Measurements from ENCODE around the gene GFOD1. TPM values are rescaled to one million over a fixed set of nuclear protein-coding genes. Genes with fewer than 3 reads are reported as not detected.

GFOD1 gene
- polyA plus RNA-seq, 1 of the 3 experiments (the other 2 are of a cell fraction): 1.6 TPM

DNA sequence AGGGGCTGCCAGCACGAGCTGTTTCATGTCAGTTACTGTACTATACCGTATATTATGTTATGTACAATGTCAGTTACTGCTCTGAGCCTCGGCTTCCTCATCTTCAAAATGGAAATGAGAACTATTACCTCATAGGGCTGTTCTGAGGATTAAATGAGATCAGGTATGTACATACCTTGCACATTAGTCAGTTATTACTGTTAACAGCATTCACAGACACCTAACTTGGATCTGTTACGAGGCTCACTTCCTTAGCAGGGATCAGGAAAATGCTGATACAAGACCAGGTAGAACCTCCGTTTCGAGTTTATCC is 89.4 kb downstream of the GFOD1 start:
- H3K4me2 ChIP-seq: no peak overlapping the region
- H3K27me3 ChIP-seq (ENCODE audit: insufficient read depth): no peaks in the 10 kb centered on the region
- CTCF ChIA-PET: interaction anchor here (1.4 kb wide), 1 partner anchor 43 kb away, joined by 3 read pairs; no protein-coding TSS in a partner anchor
- WGBS (ENCODE audit: low lambda C conversion rate): 84% methylated on average over 6 of the region's 6 CpGs
- H3K27ac ChIP-seq (ENCODE audit: low read depth in 2 of 2, low read length in 1 of 2): no peak overlapping the region; a peak in 1 of 4 replicates
- H3F3A ChIP-seq (replicated peaks; ENCODE audit: insufficient read depth): no peaks in the 10 kb centered on the region
- H3K36me3 ChIP-seq (replicated peaks in 1 of 2; ENCODE audit: control insufficient read depth in 1 of 2, insufficient read depth in 2 of 2, low read length in 1 of 2): no peaks in the 10 kb centered on the region
- no peaks in the 10 kb centered on the region for H4K20me1 ChIP-seq (ENCODE audit: insufficient read depth)
- H3K9me3 ChIP-seq: no peaks in the 10 kb centered on the region
- H3K9me2 ChIP-seq: no peaks in the 10 kb centered on the region
- no peak overlapping the region for H3K4me3 ChIP-seq (ENCODE audit: low read depth in 2 of 2, low read length in 1 of 2)
- POLR2A ChIA-PET: no interaction called here
- H3K79me2 ChIP-seq (ENCODE audit: insufficient read depth): no peaks in the 10 kb centered on the region
- no peak for DNase-seq
- H3K9ac ChIP-seq: no peak overlapping the region
- TF ChIP-seq TEAD4 (IDR thresholded peaks at IDR 0.05; ENCODE audit: borderline replicate concordance, insufficient read depth) (no peak), FOXJ3 (CRISPR knock-in tag; IDR thresholded peaks at IDR 0.05) (no peak), RXRA (IDR thresholded peaks at IDR 0.05; ENCODE audit: borderline replicate concordance, low read depth) (no peak), TAF1 (IDR thresholded peaks at IDR 0.05; ENCODE audit: borderline replicate concordance, low read depth, low read length) (no peak), RFX5 (IDR thresholded peaks at IDR 0.05; ENCODE audit: low read length) (no peak), ELF1 (IDR thresholded peaks at IDR 0.05) (no peak), SIN3A (IDR thresholded peaks at IDR 0.05; ENCODE audit: borderline replicate concordance, low read depth, low read length) (no peak), NRF1 (IDR thresholded peaks at IDR 0.05; ENCODE audit: low read depth, low read length) (no peak), POLR2AphosphoS5 (IDR thresholded peaks at IDR 0.05; ENCODE audit: low read depth, low read length) (no peak)
- TF ChIP-seq, protein P1, sequence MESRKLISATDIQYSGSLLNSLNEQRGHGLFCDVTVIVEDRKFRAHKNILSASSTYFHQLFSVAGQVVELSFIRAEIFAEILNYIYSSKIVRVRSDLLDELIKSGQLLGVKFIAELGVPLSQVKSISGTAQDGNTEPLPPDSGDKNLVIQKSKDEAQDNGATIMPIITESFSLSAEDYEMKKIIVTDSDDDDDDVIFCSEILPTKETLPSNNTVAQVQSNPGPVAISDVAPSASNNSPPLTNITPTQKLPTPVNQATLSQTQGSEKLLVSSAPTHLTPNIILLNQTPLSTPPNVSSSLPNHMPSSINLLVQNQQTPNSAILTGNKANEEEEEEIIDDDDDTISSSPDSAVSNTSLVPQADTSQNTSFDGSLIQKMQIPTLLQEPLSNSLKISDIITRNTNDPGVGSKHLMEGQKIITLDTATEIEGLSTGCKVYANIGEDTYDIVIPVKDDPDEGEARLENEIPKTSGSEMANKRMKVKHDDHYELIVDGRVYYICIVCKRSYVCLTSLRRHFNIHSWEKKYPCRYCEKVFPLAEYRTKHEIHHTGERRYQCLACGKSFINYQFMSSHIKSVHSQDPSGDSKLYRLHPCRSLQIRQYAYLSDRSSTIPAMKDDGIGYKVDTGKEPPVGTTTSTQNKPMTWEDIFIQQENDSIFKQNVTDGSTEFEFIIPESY (IDR thresholded peaks at IDR 0.05; ENCODE audit: borderline replicate concordance, low read depth): no peak
- no peak overlapping the region for H2AFZ ChIP-seq (ENCODE audit: low read depth)
- H3K4me1 ChIP-seq (ENCODE audit: control insufficient read depth in 1 of 2, insufficient read depth in 2 of 2, low read depth in 1 of 2, low read length in 1 of 2): peaks cover 8 to 12% of the 10 kb centered on the region in 2 experiments; a peak in 3 of 4 replicates

DNA sequence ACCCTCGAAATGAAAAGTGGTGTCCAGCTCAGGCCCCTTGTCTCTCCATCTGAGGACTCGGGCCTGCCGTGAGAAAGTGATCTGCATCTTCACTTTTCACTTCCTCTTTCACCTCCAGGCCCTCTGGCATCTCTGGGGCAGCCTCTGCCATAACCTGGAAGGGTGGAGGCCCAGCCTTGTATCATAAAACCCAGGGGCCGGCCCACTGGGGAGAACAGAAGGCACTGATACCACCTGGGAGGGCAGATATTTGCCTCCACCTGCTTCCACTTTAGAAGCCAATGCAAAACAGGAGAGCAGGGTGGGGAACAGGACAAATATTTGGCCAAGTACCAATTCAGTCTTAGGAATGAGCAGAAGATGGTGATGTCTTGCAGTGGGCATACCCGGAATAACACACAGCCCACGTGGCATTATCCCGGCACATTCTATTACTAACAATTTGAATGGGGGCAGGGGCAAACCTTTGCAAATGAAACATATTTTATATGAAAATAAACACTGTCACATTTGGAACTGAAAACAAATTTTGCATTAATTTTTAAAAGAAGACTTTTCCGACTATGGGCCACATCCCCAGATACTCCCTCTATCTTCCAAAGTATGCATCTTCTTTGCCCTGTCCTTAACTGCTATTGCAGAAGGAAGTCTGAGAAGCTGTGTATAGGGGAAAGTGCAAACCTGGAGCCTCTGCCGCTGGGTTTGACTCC is 89.9 kb downstream of the GFOD1 start:
- peak overlapping the region in 1 of 2 experiments; percentile 25; a peak in 1 of 4 replicates for H3K27ac ChIP-seq (ENCODE audit: low read depth in 2 of 2, low read length in 1 of 2)
- H3K9ac ChIP-seq: no peak overlapping the region
- no peak overlapping the region for H3K4me3 ChIP-seq (ENCODE audit: low read depth in 2 of 2, low read length in 1 of 2)
- no peaks in the 10 kb centered on the region for H3K36me3 ChIP-seq (replicated peaks in 1 of 2; ENCODE audit: control insufficient read depth in 1 of 2, insufficient read depth in 2 of 2, low read length in 1 of 2)
- no peaks in the 10 kb centered on the region for H4K20me1 ChIP-seq (ENCODE audit: insufficient read depth)
- no peaks in the 10 kb centered on the region for H3K9me2 ChIP-seq
- ChIA-PET CTCF (interaction anchor here (1.4 kb wide), 1 partner anchor 43 kb away, joined by 3 read pairs; no protein-coding TSS in a partner anchor), POLR2A (no interaction called here)
- peaks cover 8 to 12% of the 10 kb centered on the region in 2 experiments; a peak in 3 of 4 replicates for H3K4me1 ChIP-seq (ENCODE audit: control insufficient read depth in 1 of 2, insufficient read depth in 2 of 2, low read depth in 1 of 2, low read length in 1 of 2)
- no peaks in the 10 kb centered on the region for H3K9me3 ChIP-seq
- TF ChIP-seq, protein P2, sequence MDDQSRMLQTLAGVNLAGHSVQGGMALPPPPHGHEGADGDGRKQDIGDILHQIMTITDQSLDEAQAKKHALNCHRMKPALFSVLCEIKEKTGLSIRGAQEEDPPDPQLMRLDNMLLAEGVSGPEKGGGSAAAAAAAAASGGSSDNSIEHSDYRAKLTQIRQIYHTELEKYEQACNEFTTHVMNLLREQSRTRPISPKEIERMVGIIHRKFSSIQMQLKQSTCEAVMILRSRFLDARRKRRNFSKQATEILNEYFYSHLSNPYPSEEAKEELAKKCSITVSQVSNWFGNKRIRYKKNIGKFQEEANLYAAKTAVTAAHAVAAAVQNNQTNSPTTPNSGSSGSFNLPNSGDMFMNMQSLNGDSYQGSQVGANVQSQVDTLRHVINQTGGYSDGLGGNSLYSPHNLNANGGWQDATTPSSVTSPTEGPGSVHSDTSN (IDR thresholded peaks at IDR 0.05): no peak
- TF ChIP-seq FOXM1 (IDR thresholded peaks at IDR 0.05; ENCODE audit: low read depth): no peak
- TF ChIP-seq FOXJ3 (CRISPR knock-in tag; IDR thresholded peaks at IDR 0.05): no peak
- no peak for TF ChIP-seq ELF1 (IDR thresholded peaks at IDR 0.05)
- peak; percentile 10; the same call in 1 of the 2 replicates for TF ChIP-seq TCF12 (IDR thresholded peaks at IDR 0.05)
- no peaks in the 10 kb centered on the region for H3K79me2 ChIP-seq (ENCODE audit: insufficient read depth)
- 75% methylated on average over 9 of the region's 9 CpGs for WGBS (ENCODE audit: low lambda C conversion rate)
- no peak for DNase-seq
- H3K27me3 ChIP-seq (ENCODE audit: insufficient read depth): no peaks in the 10 kb centered on the region
- H3K4me2 ChIP-seq: no peak overlapping the region
- no peak overlapping the region for H2AFZ ChIP-seq (ENCODE audit: low read depth)
- no peaks in the 10 kb centered on the region for H3F3A ChIP-seq (replicated peaks; ENCODE audit: insufficient read depth)
